Liver (tissue), 3 donors: ENCODE results near the gene ZNF792.

Experiments used
- CTCF ChIP-seq: fragments of 150-350 bp; IDR thresholded peaks from 2 replicates; pipeline ENCODE4 v1.5.1; 2017; ENCODE audit warnings: improper control_type of control experiment, low read depth, low read length; ENCODE audit not compliant: missing input control
- EGR1 ChIP-seq, 2 donors: IDR thresholded peaks; 2 replicates each; pipeline ENCODE4 v1.6.1; 2016 to 2018; ENCODE audit warnings: antibody characterized with exemption in 2 of 2, low read depth in 2 of 2
- YY1 ChIP-seq: IDR thresholded peaks from 2 replicates; pipeline ENCODE4 v1.6.1; 2016; ENCODE audit warnings: antibody characterized with exemption, mild to moderate bottlenecking
- ZBTB33 ChIP-seq: IDR thresholded peaks from 2 replicates; pipeline ENCODE4 v1.6.1; 2016; ENCODE audit warnings: antibody characterized with exemption
- donor health status: healthy.
- donor health status: healthy.

- TF ChIP-seq ZBTB33 (no peak), CTCF (no peak), YY1 (no peak), EGR1 (IDR thresholded peaks at IDR 0.05; ENCODE audit: low read depth in 2 of 2) (no peak)
These were observed 19.8 kb upstream of the ZNF792 start for GRCh38 chr19:34983786-34984185.
